Liver (tissue), 9 donors: ENCODE results near the gene CPED1. TPM values are rescaled to one million over a fixed set of nuclear protein-coding genes. Genes with fewer than 3 reads are reported as not detected.

Experiments used
- DNase-seq: peaks from one replicate; pipeline ENCODE4 v3.0.0-alpha.2; 2017; ENCODE audit warnings: low spot score
- H3K27ac ChIP-seq, 2 donors: one replicate each; pipeline ENCODE4 v1.7.0; 2013; ENCODE audit warnings: inconsistent platforms in 2 of 2, low read length in 2 of 2, control low read depth in 1 of 2, low read depth in 1 of 2, mild to moderate bottlenecking in 1 of 2
- H3K27me3 ChIP-seq, 4 donors: one replicate each; pipeline versions ENCODE4 v1.6.1 to v1.7.0; 2013; ENCODE audit warnings: low read length in 3 of 4, inconsistent platforms in 1 of 4, mild to moderate bottlenecking in 1 of 4, moderate library complexity in 1 of 4; ENCODE audit not compliant: control insufficient read depth in 4 of 4, insufficient read depth in 4 of 4
- H3K36me3 ChIP-seq, 4 donors: one replicate each; pipeline versions ENCODE4 v1.6.1 to v1.7.0; 2013; ENCODE audit warnings: low read length in 3 of 4, mild to moderate bottlenecking in 3 of 4, low read depth in 1 of 4, moderate library complexity in 1 of 4; ENCODE audit not compliant: control insufficient read depth in 4 of 4, insufficient read depth in 3 of 4
- H3K4me1 ChIP-seq, 4 donors: one replicate each; pipeline versions ENCODE4 v1.6.1 to v1.7.0; 2013; ENCODE audit warnings: low read length in 3 of 4, mild to moderate bottlenecking in 3 of 4, moderate library complexity in 1 of 4; ENCODE audit not compliant: control insufficient read depth in 4 of 4, insufficient read depth in 4 of 4
- H3K4me3 ChIP-seq, 3 donors: one replicate each; pipeline versions ENCODE4 v1.6.1 to v1.7.0; 2013; ENCODE audit warnings: low read length in 3 of 3, control low read depth in 1 of 3, low read depth in 1 of 3, mild to moderate bottlenecking in 1 of 3
- H3K9ac ChIP-seq, 2 donors: one replicate each; pipeline ENCODE4 v1.7.0; 2013; ENCODE audit warnings: low read length in 2 of 2, mild to moderate bottlenecking in 2 of 2, moderate library complexity in 2 of 2, control low read depth in 1 of 2, low read depth in 1 of 2
- H3K9me3 ChIP-seq, 4 donors: one replicate each; pipeline versions ENCODE4 v1.6.1 to v1.7.0; 2013; ENCODE audit warnings: low read length in 3 of 4; ENCODE audit not compliant: control insufficient read depth in 4 of 4
- CTCF ChIP-seq: fragments of 150-350 bp; IDR thresholded peaks from 2 replicates; pipeline ENCODE4 v1.5.1; 2017; ENCODE audit warnings: improper control_type of control experiment, low read depth, low read length; ENCODE audit not compliant: missing input control
- GABPA ChIP-seq, 2 donors: IDR thresholded peaks in 1 of 2; conservative IDR thresholded peaks in 1 of 2; 2 replicates each; pipeline ENCODE4 v1.6.1; 2016; ENCODE audit warnings: antibody characterized with exemption in 2 of 2, mild to moderate bottlenecking in 1 of 2, moderate library complexity in 1 of 2
- HNF4A ChIP-seq, 2 donors: conservative IDR thresholded peaks; 2 replicates each; pipeline ENCODE4 v1.6.1; 2016; ENCODE audit warnings: antibody characterized with exemption in 2 of 2, mild to moderate bottlenecking in 2 of 2
- HNF4G ChIP-seq: IDR thresholded peaks from 2 replicates; pipeline ENCODE4 v1.6.1; 2016; ENCODE audit warnings: antibody characterized with exemption
- JUND ChIP-seq, 2 donors: IDR thresholded peaks; 2 replicates each; pipeline ENCODE4 v1.6.1; 2016; ENCODE audit warnings: antibody characterized with exemption in 2 of 2
- MAX ChIP-seq: IDR thresholded peaks from 2 replicates; pipeline ENCODE4 v1.6.1; 2016; ENCODE audit warnings: antibody characterized with exemption
- NR2F2 ChIP-seq: IDR thresholded peaks from 2 replicates; pipeline ENCODE4 v1.6.1; 2016; ENCODE audit warnings: antibody characterized with exemption
- RAD21 ChIP-seq, 2 donors: IDR thresholded peaks; 2 replicates each; pipeline ENCODE4 v1.6.1; 2016; ENCODE audit warnings: antibody characterized with exemption in 2 of 2, mild to moderate bottlenecking in 2 of 2
- REST ChIP-seq: IDR thresholded peaks from 2 replicates; pipeline ENCODE4 v1.6.1; 2016; ENCODE audit warnings: antibody characterized with exemption, mild to moderate bottlenecking
- SP1 ChIP-seq: IDR thresholded peaks from 2 replicates; pipeline ENCODE4 v1.6.1; 2018; ENCODE audit warnings: antibody characterized with exemption, mild to moderate bottlenecking
- TAF1 ChIP-seq: conservative IDR thresholded peaks from 2 replicates; pipeline ENCODE4 v1.6.1; 2016; ENCODE audit warnings: antibody characterized with exemption, mild to moderate bottlenecking
- YY1 ChIP-seq: IDR thresholded peaks from 2 replicates; pipeline ENCODE4 v1.6.1; 2016; ENCODE audit warnings: antibody characterized with exemption, mild to moderate bottlenecking
- ZBTB33 ChIP-seq: IDR thresholded peaks from 2 replicates; pipeline ENCODE4 v1.6.1; 2016; ENCODE audit warnings: antibody characterized with exemption
- WGBS: extraction: QIAGEN DNeasy Blood & Tissue Kit; methylation state at CpG from one replicate; pipeline ENCODE4 v1.1.7; 2013; 5-methylcytosine and 5-hydroxymethylcytosine counted together
- polyA plus RNA-seq, 2 donors: library from polyadenylated mRNA; stranded (reverse) in 1 of 2; unstranded in 1 of 2; fragments of 200-250 nt in 1 of 2; fragments of >200 nt in 1 of 2; fragmentation: Nextera tagmentation in 1 of 2; extraction: Ambion mirVana in 1 of 2; gene quantifications; one replicate each; pipeline versions ENCODE4 v1.2.1 to v1.2.3, GENCODE V29; 2013 to 2015
- total RNA-seq, 2 donors: library from RNA; depleted of rRNA; stranded (reverse); fragments of >200 nt; gene quantifications; one replicate each; pipeline ENCODE4 v1.2.3, GENCODE V29; 2014
- donor health status: healthy.
- donor health status: healthy.
- donor health status: healthy.
- donor health status: healthy.
- donor health status: healthy.

The CPED1 gene
- total and polyA plus RNA-seq, 4 donors: 8.5 to 58.0 (median 14.6) TPM

- no peak for TF ChIP-seq TAF1
- TF ChIP-seq GABPA (IDR thresholded peaks at IDR 0.05 in 1 of 2, conservative IDR thresholded peaks at IDR 0.05 in 1 of 2): no peak
- TF ChIP-seq JUND (IDR thresholded peaks at IDR 0.05): no peak
- DNase-seq: no peak
- H3K9me3 ChIP-seq: no peaks in the 10 kb centered on the region
- H3K4me3 ChIP-seq: no peak overlapping the region
- H3K36me3 ChIP-seq: peaks cover 0 to 6% (median under 1%) of the 10 kb centered on the region in 4 donors
- 83% methylated on average over 2 of the region's 2 CpGs for WGBS
- H3K27ac ChIP-seq: peak overlapping the region in 1 of 2 donors; percentile 64
- H3K27me3 ChIP-seq: no peaks in the 10 kb centered on the region
- peaks cover 0 to 44% (median 26%) of the 10 kb centered on the region in 4 donors for H3K4me1 ChIP-seq
- H3K9ac ChIP-seq: no peak overlapping the region
Observed at GRCh38 chr7:120998996-120999565, 10.6 kb downstream of the CPED1 start.

GRCh38 chr7:121000081-121000983 lies 11.8 kb downstream of the CPED1 start:
- Histone ChIP-seq H3K36me3 (peaks cover 0 to 6% (median under 1%) of the 10 kb centered on the region in 4 donors), H3K9ac (peak overlapping the region in 1 of 2 donors; percentile 47), H3K4me3 (no peak overlapping the region), H3K4me1 (peaks cover 0 to 48% (median 32%) of the 10 kb centered on the region in 4 donors), H3K27me3 (no peaks in the 10 kb centered on the region), H3K9me3 (no peaks in the 10 kb centered on the region), H3K27ac (peak overlapping the region; percentile 64 to 65)
- TF ChIP-seq HNF4G (no peak), JUND (IDR thresholded peaks at IDR 0.05) (peak in 1 of 2 donors; percentile 32), RAD21 (IDR thresholded peaks at IDR 0.05) (peak; percentile 14 to 17), CTCF (no peak), MAX (peak; percentile 12), REST (peak; percentile 19), YY1 (no peak), HNF4A (conservative IDR thresholded peaks at IDR 0.05) (no peak), TAF1 (no peak), NR2F2 (peak; percentile 16), GABPA (IDR thresholded peaks at IDR 0.05 in 1 of 2, conservative IDR thresholded peaks at IDR 0.05 in 1 of 2) (no peak), ZBTB33 (no peak), SP1 (peak; percentile 13)
- WGBS: 63% methylated on average over 9 of the region's 9 CpGs
- no peak for DNase-seq
